ENCODE results near the gene INO80. TPM values are rescaled to one million over a fixed set of nuclear protein-coding genes. Genes with fewer than 3 reads are reported as not detected.
"Not testable (repeated sequence)": the region's sequence is repeated elsewhere in the genome, so short reads cannot be mapped to it uniquely, and the experiment has no call there.

Gene INO80, protein sequence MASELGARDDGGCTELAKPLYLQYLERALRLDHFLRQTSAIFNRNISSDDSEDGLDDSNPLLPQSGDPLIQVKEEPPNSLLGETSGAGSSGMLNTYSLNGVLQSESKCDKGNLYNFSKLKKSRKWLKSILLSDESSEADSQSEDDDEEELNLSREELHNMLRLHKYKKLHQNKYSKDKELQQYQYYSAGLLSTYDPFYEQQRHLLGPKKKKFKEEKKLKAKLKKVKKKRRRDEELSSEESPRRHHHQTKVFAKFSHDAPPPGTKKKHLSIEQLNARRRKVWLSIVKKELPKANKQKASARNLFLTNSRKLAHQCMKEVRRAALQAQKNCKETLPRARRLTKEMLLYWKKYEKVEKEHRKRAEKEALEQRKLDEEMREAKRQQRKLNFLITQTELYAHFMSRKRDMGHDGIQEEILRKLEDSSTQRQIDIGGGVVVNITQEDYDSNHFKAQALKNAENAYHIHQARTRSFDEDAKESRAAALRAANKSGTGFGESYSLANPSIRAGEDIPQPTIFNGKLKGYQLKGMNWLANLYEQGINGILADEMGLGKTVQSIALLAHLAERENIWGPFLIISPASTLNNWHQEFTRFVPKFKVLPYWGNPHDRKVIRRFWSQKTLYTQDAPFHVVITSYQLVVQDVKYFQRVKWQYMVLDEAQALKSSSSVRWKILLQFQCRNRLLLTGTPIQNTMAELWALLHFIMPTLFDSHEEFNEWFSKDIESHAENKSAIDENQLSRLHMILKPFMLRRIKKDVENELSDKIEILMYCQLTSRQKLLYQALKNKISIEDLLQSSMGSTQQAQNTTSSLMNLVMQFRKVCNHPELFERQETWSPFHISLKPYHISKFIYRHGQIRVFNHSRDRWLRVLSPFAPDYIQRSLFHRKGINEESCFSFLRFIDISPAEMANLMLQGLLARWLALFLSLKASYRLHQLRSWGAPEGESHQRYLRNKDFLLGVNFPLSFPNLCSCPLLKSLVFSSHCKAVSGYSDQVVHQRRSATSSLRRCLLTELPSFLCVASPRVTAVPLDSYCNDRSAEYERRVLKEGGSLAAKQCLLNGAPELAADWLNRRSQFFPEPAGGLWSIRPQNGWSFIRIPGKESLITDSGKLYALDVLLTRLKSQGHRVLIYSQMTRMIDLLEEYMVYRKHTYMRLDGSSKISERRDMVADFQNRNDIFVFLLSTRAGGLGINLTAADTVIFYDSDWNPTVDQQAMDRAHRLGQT (N-terminal part only)
- total RNA-seq: 38.6 TPM

- peak; percentile 99 for DNase-seq (ENCODE audit: low spot score)
These were observed at the start of gene INO80 for GRCh38 chr15:41116116-41116961. Gene INO80 (minus strand): TSS chr15:41116280. CDS start chr15:41096310, 19,970 bp downstream.

- no peak for DNase-seq (ENCODE audit: low spot score)
These were observed 45.7 kb upstream of the INO80 start for GRCh38 chr15:41161736-41162135.

GRCh38 chr15:41161336-41161735 lies 45.3 kb upstream of the INO80 start:
- DNase-seq (ENCODE audit: low spot score): no peak

DNA sequence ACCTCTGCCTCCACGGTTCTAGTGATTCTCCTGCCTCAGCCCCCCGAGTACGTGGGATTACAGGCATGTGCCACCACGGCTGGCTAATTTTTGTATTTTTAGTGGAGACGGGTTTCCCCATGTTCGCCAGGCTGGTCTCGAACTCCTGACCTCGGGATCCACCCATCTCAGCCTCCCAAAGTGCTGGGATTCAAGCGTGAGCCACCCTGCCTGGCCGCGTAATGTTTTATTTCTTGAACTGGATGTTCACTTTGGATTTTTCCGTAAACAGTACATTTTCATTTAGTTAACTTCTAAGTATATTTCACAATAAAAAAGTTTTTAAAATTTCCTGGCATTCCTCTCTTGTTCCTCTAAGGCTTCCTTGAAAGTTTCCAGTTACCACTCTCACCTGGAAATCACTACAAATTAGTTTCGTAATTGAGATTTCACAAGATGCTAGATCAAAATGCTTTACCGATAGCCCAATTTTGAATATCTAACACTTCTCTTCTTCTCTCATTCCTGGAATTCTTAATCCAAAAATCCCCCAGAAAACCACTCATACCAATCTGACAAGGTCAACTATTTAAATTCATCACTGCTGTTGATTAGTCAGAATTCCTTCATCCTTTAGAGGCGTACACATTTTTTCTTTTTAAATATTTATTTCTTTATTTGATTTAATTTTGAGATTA lies 44.7 kb upstream of the INO80 start:
- DNase-seq (ENCODE audit: low spot score): no peak

- no peak for DNase-seq (ENCODE audit: low spot score)
These were observed 38.3 kb upstream of the INO80 start for GRCh38 chr15:41154412-41154811.

GRCh38 chr15:41153733-41154132 lies 37.7 kb upstream of the INO80 start:
- no peak for DNase-seq (ENCODE audit: low spot score)

DNA sequence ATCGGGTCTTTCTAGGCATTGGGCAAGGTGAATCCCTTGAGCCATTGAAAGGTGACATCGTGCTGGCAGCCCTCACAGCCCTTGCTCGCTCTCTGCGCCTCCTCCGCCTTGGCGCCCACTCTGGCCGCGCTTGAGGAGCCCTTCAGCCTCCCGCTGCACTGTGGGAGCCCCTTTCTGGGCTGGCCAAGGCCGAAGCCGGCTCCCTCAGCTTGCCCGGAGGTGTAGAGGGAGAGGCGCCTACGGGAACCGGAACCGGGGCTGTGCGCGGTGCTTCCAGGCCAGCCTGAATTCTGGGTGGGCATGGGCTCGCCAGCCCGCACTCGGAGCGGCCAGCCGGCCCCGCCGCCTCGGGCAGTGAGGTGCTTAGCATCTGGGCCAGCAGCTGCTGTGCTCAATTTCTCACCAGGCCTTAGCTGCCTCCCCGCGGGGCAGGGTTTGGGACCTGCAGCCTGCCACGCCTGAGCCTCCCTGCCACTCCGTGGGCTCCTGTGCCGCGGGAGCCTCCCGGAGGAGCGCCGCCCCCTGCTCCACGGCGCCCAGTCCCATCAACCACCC lies 35.4 kb upstream of the INO80 start:
- DNase-seq (ENCODE audit: low spot score): no peak

- DNase-seq (ENCODE audit: low spot score): no peak
These were observed 34.2 kb upstream of the INO80 start for GRCh38 chr15:41150279-41150678.

- no peak for DNase-seq (ENCODE audit: low spot score)
These were observed 32.0 kb upstream of the INO80 start for GRCh38 chr15:41148065-41148464.

DNA sequence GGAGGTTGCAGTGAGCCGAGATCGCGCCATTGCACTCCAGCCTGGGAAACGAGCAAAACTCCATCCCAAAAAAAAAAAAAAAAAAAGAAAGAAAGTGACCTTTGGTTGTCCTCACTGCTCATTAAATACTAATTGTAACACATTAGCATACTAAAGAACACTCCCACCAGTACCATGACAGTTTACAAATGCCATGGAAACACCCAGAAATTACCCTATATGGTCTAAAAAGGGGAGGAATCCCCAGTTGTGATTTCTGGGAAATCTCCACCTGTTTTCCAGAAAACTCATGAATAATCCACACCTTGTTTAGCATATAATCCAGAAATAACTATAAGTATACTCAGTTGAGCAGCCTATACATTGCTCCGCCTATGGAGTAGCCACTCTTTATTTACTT lies 23.5 kb upstream of the INO80 start:
- DNase-seq (ENCODE audit: low spot score): no peak

- DNase-seq (ENCODE audit: low spot score): peak; percentile 54
These were observed 23.0 kb upstream of the INO80 start for GRCh38 chr15:41139112-41139511.

- not testable (repeated sequence) for DNase-seq (ENCODE audit: low spot score)
These were observed 19.5 kb upstream of the INO80 start for GRCh38 chr15:41135580-41135979.

GRCh38 chr15:41133454-41133853 lies 17.4 kb upstream of the INO80 start:
- DNase-seq (ENCODE audit: low spot score): no peak

GRCh38 chr15:41132094-41132493 lies 16.0 kb upstream of the INO80 start:
- DNase-seq (ENCODE audit: low spot score): not testable (repeated sequence)

GRCh38 chr15:41128174-41128902 lies 12.3 kb upstream of the INO80 start:
- no peak for DNase-seq (ENCODE audit: low spot score)

DNA sequence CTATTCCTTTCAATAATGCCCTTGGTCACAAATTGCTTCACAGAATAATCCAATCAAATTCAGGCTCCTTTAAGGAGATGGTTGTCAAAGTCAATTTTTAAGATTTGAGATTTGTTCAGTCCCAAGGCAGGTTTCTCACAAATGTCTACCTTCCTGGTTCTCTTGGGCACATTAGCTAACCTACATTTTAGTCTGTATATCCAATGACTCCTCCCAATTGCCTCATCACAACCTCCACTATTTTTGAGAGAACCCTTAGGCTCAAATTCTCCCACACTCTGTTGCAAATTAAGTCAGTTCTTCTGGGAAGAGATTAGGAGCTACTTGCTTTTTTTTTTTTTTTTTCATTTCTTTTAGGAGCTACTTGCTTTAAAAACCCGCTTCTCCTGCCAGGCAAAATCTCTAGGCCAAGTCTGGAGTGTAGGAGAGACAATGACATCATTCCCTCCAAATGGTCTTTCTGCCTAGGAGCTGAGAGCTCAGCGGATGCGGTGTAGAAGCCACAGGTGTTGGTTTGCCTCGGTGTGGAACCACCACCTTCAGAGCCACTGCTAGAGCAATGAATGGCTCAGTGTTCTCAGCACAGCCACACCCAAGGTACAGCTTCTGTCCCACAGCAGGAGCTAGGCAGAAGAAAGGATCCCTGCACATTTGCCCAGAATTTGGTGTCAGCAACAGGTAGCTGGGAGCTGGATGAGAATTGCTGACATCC lies 10.0 kb upstream of the INO80 start:
- DNase-seq (ENCODE audit: low spot score): no peak

GRCh38 chr15:41125063-41125669 lies 9.1 kb upstream of the INO80 start:
- DNase-seq (ENCODE audit: low spot score): no peak

GRCh38 chr15:41124058-41124457 lies 8.0 kb upstream of the INO80 start:
- no peak for DNase-seq (ENCODE audit: low spot score)
